SK-N-MC (cell line): ENCODE data around the gene ZNF410.

Experiments used
- EZH2 ChIP-seq: fragments of 200-600 bp; sonication (generic); IDR thresholded peaks from one replicate; pipeline ENCODE4 v1.6.1; 2017; ENCODE audit warnings: antibody characterized with exemption
- FOXP2 ChIP-seq: optimal IDR thresholded peaks from 2 replicates; pipeline ENCODE3; 2011; ENCODE audit warnings: mild to moderate bottlenecking, moderate library complexity; ENCODE audit not compliant: insufficient read depth; ENCODE audit errors: extremely low read length, control extremely low read depth
- POLR2AphosphoS5 ChIP-seq: IDR thresholded peaks from 2 replicates; pipeline ENCODE4 v1.6.1; 2012; ENCODE audit warnings: mild to moderate bottlenecking, low read depth, low read length, borderline replicate concordance

GRCh38 chr14:73935666-73936065 lies 49.0 kb downstream of the ZNF410 start:
- TF ChIP-seq POLR2AphosphoS5 (no peak), EZH2 (no peak), FOXP2 (no peak)
